ENCODE data around the gene EFHC2. TPM values are rescaled to one million over a fixed set of nuclear protein-coding genes. Genes with fewer than 3 reads are reported as not detected.

EFHC2 gene
- total RNA-seq, 1 experiment from 2014 or later: 1.1 TPM

- TF ChIP-seq, protein P1, sequence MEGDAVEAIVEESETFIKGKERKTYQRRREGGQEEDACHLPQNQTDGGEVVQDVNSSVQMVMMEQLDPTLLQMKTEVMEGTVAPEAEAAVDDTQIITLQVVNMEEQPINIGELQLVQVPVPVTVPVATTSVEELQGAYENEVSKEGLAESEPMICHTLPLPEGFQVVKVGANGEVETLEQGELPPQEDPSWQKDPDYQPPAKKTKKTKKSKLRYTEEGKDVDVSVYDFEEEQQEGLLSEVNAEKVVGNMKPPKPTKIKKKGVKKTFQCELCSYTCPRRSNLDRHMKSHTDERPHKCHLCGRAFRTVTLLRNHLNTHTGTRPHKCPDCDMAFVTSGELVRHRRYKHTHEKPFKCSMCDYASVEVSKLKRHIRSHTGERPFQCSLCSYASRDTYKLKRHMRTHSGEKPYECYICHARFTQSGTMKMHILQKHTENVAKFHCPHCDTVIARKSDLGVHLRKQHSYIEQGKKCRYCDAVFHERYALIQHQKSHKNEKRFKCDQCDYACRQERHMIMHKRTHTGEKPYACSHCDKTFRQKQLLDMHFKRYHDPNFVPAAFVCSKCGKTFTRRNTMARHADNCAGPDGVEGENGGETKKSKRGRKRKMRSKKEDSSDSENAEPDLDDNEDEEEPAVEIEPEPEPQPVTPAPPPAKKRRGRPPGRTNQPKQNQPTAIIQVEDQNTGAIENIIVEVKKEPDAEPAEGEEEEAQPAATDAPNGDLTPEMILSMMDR (conservative IDR thresholded peaks at IDR 0.05): no peak
- no peak overlapping the region for H3K27ac Mint-ChIP-seq
- H3K9me3 Mint-ChIP-seq: peaks cover 60% of the 10 kb centered on the region in 2 experiments
Measured at GRCh38 chrX:44246826-44247225, 96.6 kb downstream of the EFHC2 start.

More at GRCh38 chrX:44246826-44247225, 96.6 kb downstream of the EFHC2 start:
- no peak overlapping the region for H3K23ac ChIP-seq (ENCODE audit: insufficient read length, low read depth, low read length)
- H3K4ac ChIP-seq (ENCODE audit: low read depth, low read length): no peak overlapping the region
- no peak overlapping the region for H2AK5ac ChIP-seq (ENCODE audit: insufficient read length, low read length)
- no peaks in the 10 kb centered on the region for H3K4me1 ChIP-seq (ENCODE audit: insufficient read depth, low read length)
- no peak overlapping the region for H3K9ac ChIP-seq (ENCODE audit: extremely low read depth, insufficient read length, low read length)
- Mint-ChIP-seq H3K4me3 (no peak overlapping the region), H3K27me3 (ENCODE audit: low read depth) (no peaks in the 10 kb centered on the region; the same call in 1 of the 2 replicates), H3K4me1 (peaks cover 17 to 19% of the 10 kb centered on the region in 2 experiments), H3K36me3 (ENCODE audit: insufficient read depth in 1 of 3, low read depth in 3 of 3) (no peaks in the 10 kb centered on the region; a peak in 2 of 7 replicates)
- H3K79me2 ChIP-seq (ENCODE audit: insufficient read depth, low read length): no peaks in the 10 kb centered on the region
- H3K27ac ChIP-seq (ENCODE audit: insufficient read length, low read depth, low read length): no peak overlapping the region
- H2AFZ ChIP-seq (ENCODE audit: low read length): no peak overlapping the region
- H4K8ac ChIP-seq (replicated peaks; ENCODE audit: insufficient read length, low read depth, low read length): no peak overlapping the region
- H3K79me1 ChIP-seq (ENCODE audit: insufficient read depth, low read depth, low read length, poor library complexity, severe bottlenecking): no peaks in the 10 kb centered on the region
- no peak overlapping the region for H3T11ph ChIP-seq (ENCODE audit: low read length)
- no peak overlapping the region for H4K91ac ChIP-seq (ENCODE audit: insufficient read length, low read depth, low read length)
- no peaks in the 10 kb centered on the region for H3K27me3 ChIP-seq (ENCODE audit: insufficient read depth, low read length)
- H4K20me1 ChIP-seq (ENCODE audit: control insufficient read depth, insufficient read depth, insufficient read length): no peaks in the 10 kb centered on the region
- H3K23me2 ChIP-seq (ENCODE audit: insufficient read length, low read depth, low read length, poor library complexity, severe bottlenecking): no peaks in the 10 kb centered on the region
- H2BK15ac ChIP-seq (ENCODE audit: low read depth, low read length): no peak overlapping the region
- H2BK12ac ChIP-seq (ENCODE audit: insufficient read length, low read depth, low read length): no peak overlapping the region
- H3K18ac ChIP-seq (ENCODE audit: insufficient read length, low read depth, low read length): no peak overlapping the region
- H3K14ac ChIP-seq (ENCODE audit: insufficient read depth, low read length): no peak overlapping the region
- H2BK5ac ChIP-seq (ENCODE audit: insufficient read length, low read length): no peak overlapping the region
- H3K9me3 ChIP-seq (ENCODE audit: control insufficient read depth, low read depth, low read length): peaks cover 36% of the 10 kb centered on the region
- H3K4me2 ChIP-seq (ENCODE audit: insufficient read depth, insufficient read length, low read length): no peak overlapping the region
- WGBS (ENCODE audit: extremely low coverage, insufficient read length, low lambda C conversion rate): no CpG with 5 or more reads among the region's 2 CpGs
- H2BK120ac ChIP-seq (ENCODE audit: low read depth, low read length, poor library complexity, severe bottlenecking): no peak overlapping the region
- no peak for DNase-seq
- no peak overlapping the region for H3K56ac ChIP-seq (ENCODE audit: insufficient read length, low read depth, low read length)
- H4K5ac ChIP-seq (ENCODE audit: insufficient read length, low read depth, low read length): no peak overlapping the region
- no peak overlapping the region for H2BK20ac ChIP-seq (ENCODE audit: low read depth, low read length, poor library complexity, severe bottlenecking)
